SIG-M5 (cell line): ENCODE results near the gene GHDC.
"Not testable (repeated sequence)": the region's sequence is repeated elsewhere in the genome, so short reads cannot be mapped to it uniquely, and the experiment has no call there.

Experiments
- DNase-seq: peaks from one replicate; lab custom pipeline; 2025; lab: John Stamatoyannopoulos, UW

The GHDC gene

DNA sequence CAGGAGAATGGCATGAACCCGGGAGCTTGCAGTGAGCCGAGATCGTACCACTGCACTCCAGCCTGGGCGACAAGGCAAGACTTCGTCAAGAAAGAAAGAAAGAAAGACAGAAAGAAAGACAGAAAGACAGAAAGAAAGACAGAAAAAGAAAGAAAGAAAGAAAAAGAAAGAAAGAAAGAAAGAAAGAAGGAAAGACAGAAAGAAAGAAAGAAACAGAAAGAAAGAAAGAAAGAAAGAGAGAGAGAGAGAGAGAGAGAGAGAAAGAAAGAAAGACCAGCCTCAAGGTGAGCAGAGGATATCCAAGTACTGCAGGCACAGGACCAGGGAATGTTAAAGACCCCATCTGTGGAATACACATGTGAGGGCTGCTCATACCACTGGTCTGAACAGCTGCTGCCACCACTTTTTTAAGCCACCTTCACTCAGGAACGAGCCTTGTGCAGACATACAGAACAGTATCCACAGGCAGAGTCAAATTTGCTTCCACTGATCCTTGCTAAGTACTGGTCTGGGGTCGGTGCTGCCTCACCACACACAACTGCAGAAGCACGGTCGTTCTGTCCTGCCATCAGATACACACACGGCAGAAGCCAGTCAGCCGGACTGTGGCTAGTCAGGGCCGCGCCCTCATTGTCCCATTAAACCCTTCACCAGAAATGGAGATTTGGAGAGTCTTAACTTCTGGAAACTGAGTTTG, 47.2 kb downstream of the GHDC start:
- no peak for DNase-seq

DNA sequence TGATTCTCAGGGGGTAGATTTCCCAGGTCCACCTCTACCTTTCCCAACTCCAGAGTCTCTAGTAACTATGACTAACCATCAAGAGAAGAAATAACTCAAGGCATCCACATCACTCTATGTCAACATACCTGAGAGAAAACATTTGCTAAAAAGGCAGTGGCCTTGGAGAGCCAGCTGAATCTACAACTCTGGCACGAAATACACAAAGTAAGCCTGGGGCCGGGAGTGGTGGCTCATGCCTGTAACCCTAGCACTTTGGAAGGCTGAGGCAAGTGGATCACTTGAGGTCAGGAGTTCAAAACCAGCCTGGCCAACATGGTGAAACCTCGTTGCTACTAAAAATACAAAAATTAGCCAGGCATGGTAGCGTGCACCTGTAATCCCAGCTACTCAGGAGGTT, 51.2 kb downstream of the GHDC start:
- not testable (repeated sequence) for DNase-seq

- no peak for DNase-seq
Measured at GRCh38 chr17:42142371-42142896, 51.9 kb downstream of the GHDC start.

DNA sequence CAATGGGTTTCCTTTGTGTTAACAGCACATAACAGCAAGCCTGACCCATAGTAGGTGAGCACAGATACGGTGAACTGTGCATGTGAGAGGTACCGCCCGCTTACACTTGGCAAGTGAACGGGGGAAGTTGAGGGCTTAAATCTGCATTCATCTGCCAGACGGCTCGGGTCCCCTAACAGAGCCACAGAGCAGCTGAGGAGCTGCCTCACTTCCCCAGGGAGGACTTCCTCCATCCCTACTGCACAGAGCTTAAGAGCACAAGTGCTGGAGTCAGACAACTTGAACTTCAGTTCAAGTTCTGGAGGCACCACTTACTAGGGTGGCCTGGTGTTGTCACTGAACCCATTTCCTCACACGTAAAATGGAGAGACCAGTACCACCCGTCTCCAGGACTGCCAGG, 52.9 kb downstream of the GHDC start:
- no peak for DNase-seq

- not testable (repeated sequence) for DNase-seq
Measured at GRCh38 chr17:42140690-42141089, 53.6 kb downstream of the GHDC start.
